ENCODE results near the gene SLC9A9.
A peak's percentile ranks its signal among the peaks of the same experiment; 100 is the strongest.
"Not testable (repeated sequence)": the region's sequence is repeated elsewhere in the genome, so short reads cannot be mapped to it uniquely, and the experiment has no call there.

The SLC9A9 gene

DNA sequence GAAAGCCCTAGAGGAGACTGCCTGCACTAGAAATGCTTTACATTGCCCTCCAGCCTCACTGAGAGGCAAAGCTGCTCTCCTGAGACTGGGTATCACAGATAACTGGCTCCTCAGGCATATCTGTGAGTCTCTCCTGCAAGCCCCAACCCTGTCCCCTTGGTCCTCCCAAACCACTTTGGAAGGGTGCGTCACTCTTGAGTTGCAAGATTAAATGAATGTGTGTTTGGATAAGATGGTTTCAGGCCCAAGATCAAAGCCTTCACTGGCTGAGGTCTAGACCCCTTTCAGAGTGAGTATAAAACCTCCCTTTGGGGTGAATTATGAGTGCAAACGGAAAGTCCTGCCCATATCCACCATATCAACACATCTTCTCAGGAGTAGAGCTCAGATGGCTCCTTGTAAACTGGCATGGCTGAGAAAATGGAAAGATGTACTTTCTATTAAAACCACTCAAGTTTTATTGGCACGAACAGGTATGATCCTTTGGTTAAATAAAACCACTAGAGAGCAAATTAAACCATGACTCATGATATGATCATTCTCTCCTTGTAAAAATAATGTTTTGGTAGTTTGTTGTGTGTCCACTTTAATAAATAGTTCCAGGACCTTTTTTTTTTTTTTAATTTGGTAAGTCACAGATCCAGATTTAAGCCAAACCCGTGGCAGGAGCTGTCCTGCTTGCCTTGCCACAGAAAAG lies 564.7 kb downstream of the SLC9A9 start:
- Mint-ChIP-seq H3K36me3 (ENCODE audit: low read depth) (no peaks in the 10 kb centered on the region), H3K27me3 (ENCODE audit: low read depth, poor library complexity) (peaks cover 8% of the 10 kb centered on the region), H3K9me3 (no peaks in the 10 kb centered on the region), H3K4me3 (no peak overlapping the region), H3K4me1 (peaks cover 20% of the 10 kb centered on the region), H3K27ac (peak overlapping the region; percentile 82)
- DNase-seq: no peak
- TF ChIP-seq, protein P1, sequence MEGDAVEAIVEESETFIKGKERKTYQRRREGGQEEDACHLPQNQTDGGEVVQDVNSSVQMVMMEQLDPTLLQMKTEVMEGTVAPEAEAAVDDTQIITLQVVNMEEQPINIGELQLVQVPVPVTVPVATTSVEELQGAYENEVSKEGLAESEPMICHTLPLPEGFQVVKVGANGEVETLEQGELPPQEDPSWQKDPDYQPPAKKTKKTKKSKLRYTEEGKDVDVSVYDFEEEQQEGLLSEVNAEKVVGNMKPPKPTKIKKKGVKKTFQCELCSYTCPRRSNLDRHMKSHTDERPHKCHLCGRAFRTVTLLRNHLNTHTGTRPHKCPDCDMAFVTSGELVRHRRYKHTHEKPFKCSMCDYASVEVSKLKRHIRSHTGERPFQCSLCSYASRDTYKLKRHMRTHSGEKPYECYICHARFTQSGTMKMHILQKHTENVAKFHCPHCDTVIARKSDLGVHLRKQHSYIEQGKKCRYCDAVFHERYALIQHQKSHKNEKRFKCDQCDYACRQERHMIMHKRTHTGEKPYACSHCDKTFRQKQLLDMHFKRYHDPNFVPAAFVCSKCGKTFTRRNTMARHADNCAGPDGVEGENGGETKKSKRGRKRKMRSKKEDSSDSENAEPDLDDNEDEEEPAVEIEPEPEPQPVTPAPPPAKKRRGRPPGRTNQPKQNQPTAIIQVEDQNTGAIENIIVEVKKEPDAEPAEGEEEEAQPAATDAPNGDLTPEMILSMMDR (IDR thresholded peaks at IDR 0.05): no peak

DNA sequence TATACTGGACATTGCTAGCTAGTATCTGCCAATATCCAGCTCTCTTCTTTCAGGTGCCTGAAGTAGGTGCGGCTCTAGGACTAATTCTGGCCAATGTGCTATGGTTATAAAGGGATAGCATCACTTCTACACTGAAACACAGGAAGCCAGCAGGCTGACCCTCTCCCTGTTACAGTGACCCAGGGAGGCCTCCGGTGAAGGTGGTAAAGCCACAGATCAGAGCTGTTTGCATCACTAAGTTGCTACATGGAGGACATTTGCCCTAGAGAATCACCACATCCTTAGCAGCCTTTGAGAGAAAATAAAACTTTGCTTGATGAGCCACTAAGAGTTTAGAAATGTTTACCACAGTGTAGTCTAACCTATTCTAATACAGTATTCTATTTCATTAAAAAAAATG lies 567.3 kb downstream of the SLC9A9 start:
- Mint-ChIP-seq H3K4me3 (no peak overlapping the region), H3K36me3 (ENCODE audit: low read depth) (no peaks in the 10 kb centered on the region), H3K27me3 (ENCODE audit: low read depth, poor library complexity) (peaks cover 3% of the 10 kb centered on the region), H3K9me3 (no peaks in the 10 kb centered on the region), H3K27ac (no peak overlapping the region), H3K4me1 (peaks cover 28% of the 10 kb centered on the region)
- TF ChIP-seq, protein P1 (IDR thresholded peaks at IDR 0.05): no peak
- DNase-seq: no peak

DNA sequence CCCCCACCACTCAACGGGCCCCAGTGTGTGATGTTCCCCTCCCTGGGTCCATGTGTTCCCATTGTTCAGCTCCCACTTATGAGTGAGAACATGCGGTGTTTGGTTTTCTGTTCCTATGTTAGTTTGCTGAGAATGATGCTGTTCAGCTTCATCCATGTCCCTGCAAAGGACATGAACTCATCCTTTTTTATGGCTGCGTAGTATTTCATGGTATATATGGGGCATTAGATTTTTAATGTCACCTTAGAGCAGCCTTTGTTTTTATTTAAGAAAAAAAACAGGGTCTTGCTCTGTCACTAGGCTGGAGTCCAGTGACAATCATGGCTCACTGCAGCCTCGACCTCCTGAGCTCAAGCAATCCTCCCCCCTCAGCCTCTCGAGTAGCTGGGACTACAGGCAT lies 568.7 kb downstream of the SLC9A9 start:
- DNase-seq; H3K27ac Mint-ChIP-seq; H3K27me3 Mint-ChIP-seq (ENCODE audit: low read depth, poor library complexity); H3K4me3 Mint-ChIP-seq; H3K36me3 Mint-ChIP-seq (ENCODE audit: low read depth); H3K9me3 Mint-ChIP-seq: not testable (repeated sequence)
- peaks cover 28% of the 10 kb centered on the region for H3K4me1 Mint-ChIP-seq

- H3K4me1 Mint-ChIP-seq: peaks cover 22% of the 10 kb centered on the region
- no peaks in the 10 kb centered on the region for H3K9me3 Mint-ChIP-seq
- no peak overlapping the region for H3K27ac Mint-ChIP-seq
- H3K4me3 Mint-ChIP-seq: no peak overlapping the region
- H3K27me3 Mint-ChIP-seq (ENCODE audit: low read depth, poor library complexity): no peaks in the 10 kb centered on the region
- no peak for DNase-seq
- TF ChIP-seq, protein P1 (IDR thresholded peaks at IDR 0.05): no peak
- H3K36me3 Mint-ChIP-seq (ENCODE audit: low read depth): no peaks in the 10 kb centered on the region
These were observed 569.5 kb downstream of the SLC9A9 start for GRCh38 chr3:143278721-143279120.

- Mint-ChIP-seq H3K4me3 (no peak overlapping the region), H3K36me3 (ENCODE audit: low read depth) (no peaks in the 10 kb centered on the region), H3K27me3 (ENCODE audit: low read depth, poor library complexity) (no peaks in the 10 kb centered on the region), H3K9me3 (no peaks in the 10 kb centered on the region), H3K27ac (peak overlapping the region; percentile 75), H3K4me1 (peaks cover 13% of the 10 kb centered on the region)
- no peak for DNase-seq
- TF ChIP-seq, protein P1 (IDR thresholded peaks at IDR 0.05): no peak
These were observed 570.7 kb downstream of the SLC9A9 start for GRCh38 chr3:143277531-143277930.

DNA sequence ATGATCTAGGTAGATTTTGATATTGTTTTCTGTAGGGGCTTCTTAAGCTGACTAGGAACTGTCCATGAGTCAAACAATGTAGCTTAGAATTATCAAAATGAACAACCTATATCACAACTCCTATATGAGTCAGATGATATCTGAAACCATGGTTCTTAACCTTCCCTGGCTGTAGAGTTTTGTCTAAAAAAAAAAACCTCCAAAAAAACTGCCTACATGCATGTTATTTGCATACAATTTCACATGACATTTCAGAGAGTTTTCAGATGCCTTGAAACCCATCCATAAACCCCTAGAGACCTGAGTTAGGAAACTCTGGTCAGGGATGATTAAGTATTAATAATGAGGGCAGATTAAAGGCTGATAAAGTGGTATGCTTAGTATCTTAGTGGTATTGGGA lies 571.7 kb downstream of the SLC9A9 start:
- no peaks in the 10 kb centered on the region for H3K36me3 Mint-ChIP-seq (ENCODE audit: low read depth)
- no peak overlapping the region for H3K4me3 Mint-ChIP-seq
- TF ChIP-seq, protein P1 (IDR thresholded peaks at IDR 0.05): no peak
- no peaks in the 10 kb centered on the region for H3K9me3 Mint-ChIP-seq
- no peaks in the 10 kb centered on the region for H3K27me3 Mint-ChIP-seq (ENCODE audit: low read depth, poor library complexity)
- peaks cover 13% of the 10 kb centered on the region for H3K4me1 Mint-ChIP-seq
- no peak overlapping the region for H3K27ac Mint-ChIP-seq
- no peak for DNase-seq

Data from nephron progenitor cell (in vitro differentiated cells).